HepG2 (cell line): ENCODE data around the gene SPDYE17. TPM values are rescaled to one million over a fixed set of nuclear protein-coding genes. Genes with fewer than 3 reads are reported as not detected.
"Not testable (repeated sequence)": the region's sequence is repeated elsewhere in the genome, so short reads cannot be mapped to it uniquely, and the experiment has no call there.

Experiments
- ATAC-seq: fragments of 200-7000 bp; cut with Tn5 transposase; 3 replicates; pipeline ENCODE4 v1.9.1; 2020; ENCODE audit warnings: mild to moderate bottlenecking, moderate library complexity
- BruUV-seq: library from RNA; stranded (reverse); fragments of 400-500 nt; replicated peaks from 2 replicates; lab custom pipeline; 2021; lab: Mats Ljungman, UMichigan
- CTCF ChIA-PET: fragments of 300-600 bp; formaldehyde crosslinking; extraction: SDS; loops from one replicate; lab custom pipeline; 2021; ENCODE audit warnings: low total read pairs, inconsistent platforms, low intra/inter-chr PET ratio; lab: Yijun Ruan, JAX
- POLR2A ChIA-PET: fragments of 350-600 bp; sonication (Branson Sonifier 250); formaldehyde crosslinking; loops from one replicate; lab custom pipeline; 2020; ENCODE audit warnings: antibody characterized with exemption, inconsistent platforms; lab: Yijun Ruan, JAX
- DNase-seq: peaks from one replicate; pipeline ENCODE4 v3.0.0-alpha.2; 2015; ENCODE audit warnings: low spot score
- FAIRE-seq: peaks from 3 replicates; lab custom pipeline; 2011; peaks lifted over from hg19 to GRCh38; lab: Jason Lieb, UNC
- H2AFZ ChIP-seq: one replicate; pipeline ENCODE4 v1.6.1; 2011; ENCODE audit warnings: low read length, inconsistent platforms
- H3K27ac ChIP-seq: fragments of 300-600 bp; 3 replicates; pipeline ENCODE4 v1.8.0; 2011; ENCODE audit warnings: mixed run types, mild to moderate bottlenecking, mixed read lengths, low read length, inconsistent platforms; ENCODE audit not compliant: insufficient read depth; ENCODE audit errors: extremely low read length
- H3K27me3 ChIP-seq, 2 experiments: fragments of 200-600 bp in 1 of 2; 2 replicates in 1 of 2; 3 replicates in 1 of 2; pipeline versions ENCODE4 v1.6.0 to v1.8.0; 2011; ENCODE audit warnings: low read length in 2 of 2, mild to moderate bottlenecking in 2 of 2, moderate library complexity in 2 of 2, inconsistent platforms in 1 of 2; ENCODE audit not compliant: insufficient read depth in 2 of 2, control insufficient read depth in 1 of 2
- H3K36me3 ChIP-seq, 2 experiments: fragments of 200-600 bp in 1 of 2; replicated peaks in 1 of 2; 2 replicates in 1 of 2; 3 replicates in 1 of 2; pipeline versions ENCODE4 v1.5.1 to v1.8.0; 2011; ENCODE audit warnings: low read length in 2 of 2, inconsistent platforms in 1 of 2; ENCODE audit not compliant: insufficient read depth in 2 of 2, control insufficient read depth in 1 of 2
- H3K4me1 ChIP-seq: 2 replicates; pipeline ENCODE4 v1.5.1; 2012; ENCODE audit warnings: low read length, inconsistent platforms; ENCODE audit not compliant: insufficient read depth
- H3K4me2 ChIP-seq: 2 replicates; pipeline ENCODE4 v1.6.0; 2011; ENCODE audit warnings: low read depth, low read length, inconsistent platforms
- H3K4me3 ChIP-seq, 3 experiments: fragments of 200-600 bp in 1 of 3; sonication (generic), shearing (Covaris generic) in 1 of 3; replicated peaks in 1 of 3; 2 replicates each; pipeline ENCODE4 v1.5.1; 2011 to 2016; ENCODE audit warnings: low read length in 3 of 3, inconsistent platforms in 2 of 3, low read depth in 2 of 3, mild to moderate bottlenecking in 2 of 3, control low read depth in 1 of 3, mixed read lengths in 1 of 3; ENCODE audit not compliant: insufficient read depth in 1 of 3
- H3K79me2 ChIP-seq: one replicate; pipeline ENCODE4 v1.6.1; 2011; ENCODE audit warnings: low read length, inconsistent platforms; ENCODE audit not compliant: insufficient read depth
- H3K9ac ChIP-seq: 2 replicates; pipeline ENCODE4 v1.6.0; 2011; ENCODE audit warnings: mild to moderate bottlenecking, low read depth, low read length, inconsistent platforms; ENCODE audit not compliant: insufficient read depth
- H3K9me3 ChIP-seq: 2 replicates; pipeline ENCODE4 v1.5.1; 2012; ENCODE audit warnings: mild to moderate bottlenecking, low read length
- H4K20me1 ChIP-seq: 2 replicates; pipeline ENCODE4 v1.6.0; 2011; ENCODE audit warnings: inconsistent platforms, mild to moderate bottlenecking, low read length, moderate library complexity; ENCODE audit not compliant: insufficient read depth
- WGBS: methylation state at CpG from one replicate; pipeline ENCODE4 v1.1.6; 2017; ENCODE audit warnings: low lambda C conversion rate; 5-methylcytosine and 5-hydroxymethylcytosine counted together
- in situ Hi-C: cut with HindIII; loops from 2 replicates; pipeline ENCODE4 v1.10.0; 2017; ENCODE audit warnings: low pct_unique_long_range_greater_than_20kb; ENCODE audit not compliant: extremely low pct_ligation_motif_present
- intact Hi-C: fragments of 100-400 bp; cut with micrococcal nuclease; formaldehyde crosslinking; loops from one replicate; pipeline ENCODE4 v1.10.0; 2022; ENCODE audit not compliant: unreplicated experiment
- polyA plus RNA-seq, 8 experiments: library from polyadenylated mRNA; depleted of rRNA in 3 of 8; stranded (reverse) in 7 of 8; unstranded in 1 of 8; fragments of >200 nt; fragmentation: Illumina TruSeq in 4 of 8; extraction: Trizol in 4 of 8; gene quantifications; 2 replicates each; pipeline versions ENCODE4 v1.2.1 to v1.2.3, GENCODE V29; 2011 to 2016; ENCODE audit warnings: low read depth in 4 of 8, missing spikeins in 1 of 8, mixed read lengths in 1 of 8; ENCODE audit not compliant: insufficient read depth in 1 of 8
- total RNA-seq, 5 experiments: library from RNA; depleted of rRNA; stranded (reverse); fragments of >200 nt; fragmentation: Illumina TruSeq; extraction: Trizol; gene quantifications; 2 replicates each; pipeline ENCODE4 v1.2.3, GENCODE V29; 2016; ENCODE audit warnings: low read depth in 1 of 5

The SPDYE17 gene
- total and polyA plus RNA-seq, 2 of the 13 experiments (the other 11 are each of a cell fraction or from before 2014, with no cell fraction given): not detected

DNA sequence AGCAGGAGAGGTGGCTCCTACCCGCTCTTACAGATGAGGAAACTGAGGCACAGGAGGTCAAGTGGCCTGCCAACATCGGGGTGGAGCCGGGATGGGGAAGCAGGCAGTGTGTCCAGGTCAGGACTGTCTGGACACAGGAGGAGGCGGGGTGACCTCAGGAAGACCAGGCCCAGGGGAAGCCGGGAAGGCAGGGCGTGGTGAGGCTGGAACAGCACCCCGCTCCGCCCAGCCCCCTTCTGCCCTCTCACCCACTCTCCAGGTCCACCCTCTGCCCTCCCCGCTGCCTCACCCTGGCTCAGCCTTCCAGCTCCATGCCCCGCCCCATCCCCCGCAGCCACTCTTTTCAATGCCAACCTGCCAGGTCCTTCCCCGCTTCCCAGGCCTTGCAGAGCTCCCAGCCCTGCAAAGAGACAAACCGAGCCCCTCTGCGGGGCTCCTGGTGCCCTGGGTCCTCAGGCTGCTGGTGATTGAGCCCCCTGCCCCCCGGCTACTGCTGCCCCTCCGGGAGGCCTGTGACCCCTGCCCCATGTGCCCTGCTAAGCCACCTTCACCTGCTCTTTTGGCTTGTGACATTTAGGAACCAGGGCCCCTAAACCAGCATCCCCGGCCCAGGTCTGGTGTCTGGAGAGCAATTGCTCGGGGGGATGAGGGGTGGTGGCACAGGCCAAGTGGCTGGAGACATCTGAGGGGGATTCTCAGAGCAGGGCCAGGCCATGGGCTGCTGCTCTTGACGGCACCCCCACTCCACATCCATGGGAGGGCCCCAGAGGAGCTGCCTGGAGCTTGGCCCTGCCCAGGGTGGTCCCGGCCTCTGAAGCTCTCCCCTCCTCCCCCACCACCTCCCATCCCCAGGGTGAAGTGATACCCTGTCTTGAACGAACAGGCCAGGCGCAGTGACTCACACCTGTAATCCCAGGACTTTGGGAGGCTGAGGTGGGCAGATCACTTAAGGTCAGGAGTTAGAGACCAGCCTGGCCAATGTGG, 25.7 kb downstream of the SPDYE17 start:
- H3K9ac ChIP-seq, H3K4me1 ChIP-seq, BruUV-seq, H3K9me3 ChIP-seq, H3K27me3 ChIP-seq, H3K27ac ChIP-seq, H3K36me3 ChIP-seq, CTCF ChIA-PET, H4K20me1 ChIP-seq, DNase-seq, H2AFZ ChIP-seq, POLR2A ChIA-PET, intact Hi-C loops, H3K79me2 ChIP-seq, in situ Hi-C loops: not testable (repeated sequence)
- ATAC-seq (peak; percentile 79), FAIRE-seq (peak; percentile 30)
- Histone ChIP-seq H3K4me2 (peak overlapping the region; percentile 45; the same call in 1 of the 2 replicates), H3K4me3 (peak overlapping the region in 2 of 3 experiments; percentile 27 to 33; a peak in 2 of 6 replicates)
- WGBS: 68% methylated on average over 9 of the region's 22 CpGs

DNA sequence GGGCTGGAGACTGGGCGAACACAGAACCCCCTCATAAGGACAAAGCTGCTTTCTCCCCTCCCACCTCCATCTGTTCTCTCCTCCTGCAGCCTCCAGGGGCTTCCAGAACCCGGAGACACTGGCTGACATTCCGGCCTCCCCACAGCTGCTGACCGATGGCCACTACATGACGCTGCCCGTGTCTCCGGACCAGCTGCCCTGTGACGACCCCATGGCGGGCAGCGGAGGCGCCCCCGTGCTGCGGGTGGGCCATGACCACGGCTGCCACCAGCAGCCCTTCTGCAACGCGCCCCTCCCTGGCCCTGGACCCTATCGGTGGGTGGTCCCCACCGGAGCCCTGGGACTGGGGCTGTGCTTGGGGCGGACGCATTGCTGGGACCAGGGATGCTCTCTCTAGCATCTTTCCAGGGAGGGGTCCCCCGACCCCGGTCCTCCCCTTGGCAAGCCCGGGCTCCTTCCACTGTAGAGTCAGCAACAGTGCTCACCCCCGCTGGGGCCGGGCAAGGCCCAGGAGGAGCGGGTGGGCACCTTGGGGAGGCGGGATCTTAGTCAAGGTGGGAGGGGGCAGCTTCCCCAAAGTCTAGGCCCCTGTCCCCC, 26.6 kb downstream of the SPDYE17 start:
- H3K36me3 ChIP-seq, FAIRE-seq, H3K9me3 ChIP-seq, H2AFZ ChIP-seq, H3K9ac ChIP-seq, POLR2A ChIA-PET, H3K27ac ChIP-seq, intact Hi-C loops, H3K4me1 ChIP-seq, CTCF ChIA-PET, H3K27me3 ChIP-seq, DNase-seq, H3K79me2 ChIP-seq, in situ Hi-C loops, H3K4me3 ChIP-seq, H4K20me1 ChIP-seq, BruUV-seq: not testable (repeated sequence)
- 83% methylated on average over 6 of the region's 27 CpGs for WGBS
- 0 out of 2 replicates have a peak overlapping the region, but pooled peaks have one; percentile 18 for H3K4me2 ChIP-seq
- ATAC-seq: peak; percentile 34

DNA sequence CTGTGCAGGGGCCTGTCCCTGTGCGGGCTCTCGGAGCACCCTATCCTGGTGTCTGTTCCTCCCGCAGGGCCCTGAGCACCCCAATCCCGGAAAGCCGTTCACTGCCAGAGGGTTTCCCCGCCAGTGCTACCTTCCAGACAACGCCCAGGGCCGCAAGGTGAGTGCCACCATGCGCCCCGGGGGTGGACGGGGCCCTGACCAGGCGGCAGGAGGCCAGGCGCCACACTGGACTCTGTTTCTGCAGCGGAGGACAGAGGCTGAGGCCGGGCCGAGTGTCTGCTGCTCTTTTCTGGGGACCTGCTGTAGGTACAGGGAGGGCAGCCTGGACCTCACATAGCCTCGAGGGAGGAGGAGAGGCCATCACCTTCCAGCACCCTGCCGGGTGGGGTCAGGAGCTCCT, 28.0 kb downstream of the SPDYE17 start:
- POLR2A ChIA-PET, BruUV-seq, H3K27me3 ChIP-seq, FAIRE-seq, DNase-seq, ATAC-seq, H3K9me3 ChIP-seq, H3K4me2 ChIP-seq, H3K36me3 ChIP-seq, H4K20me1 ChIP-seq, in situ Hi-C loops, CTCF ChIA-PET, H2AFZ ChIP-seq, intact Hi-C loops, H3K27ac ChIP-seq, H3K9ac ChIP-seq, H3K79me2 ChIP-seq, H3K4me3 ChIP-seq, H3K4me1 ChIP-seq: not testable (repeated sequence)
- WGBS: no CpG with 5 or more reads among the region's 18 CpGs

DNA sequence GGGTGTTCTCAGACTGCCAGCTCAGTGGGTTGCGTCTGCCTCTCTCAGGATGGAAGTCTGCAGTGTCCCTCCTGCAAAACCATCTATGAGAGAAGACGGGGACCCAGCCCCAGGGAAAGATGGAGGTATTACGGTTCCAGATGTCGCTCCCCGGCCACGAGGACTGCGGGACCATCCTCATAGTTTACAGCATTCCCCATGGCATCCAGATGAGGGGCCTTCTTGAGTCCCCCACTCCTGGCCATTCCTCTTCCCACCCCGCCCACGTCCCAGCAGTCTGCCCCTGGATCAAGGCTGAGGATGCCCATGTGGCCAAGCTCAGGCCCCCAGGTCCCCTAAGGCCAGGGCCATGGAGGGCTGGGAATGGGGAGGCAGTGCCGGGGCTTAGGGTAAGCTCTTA, 28.9 kb downstream of the SPDYE17 start:
- H3K27ac ChIP-seq, H3K4me2 ChIP-seq, H3K9ac ChIP-seq, H3K9me3 ChIP-seq, FAIRE-seq, POLR2A ChIA-PET, H3K4me3 ChIP-seq, DNase-seq, CTCF ChIA-PET, H3K4me1 ChIP-seq, H3K36me3 ChIP-seq, H4K20me1 ChIP-seq, in situ Hi-C loops, ATAC-seq, H2AFZ ChIP-seq, H3K79me2 ChIP-seq, intact Hi-C loops, H3K27me3 ChIP-seq, BruUV-seq: not testable (repeated sequence)
- WGBS: 100% methylated on average over 7 of the region's 10 CpGs
